Pancreas (tissue), 10 donors: ENCODE results near the gene SGTB. TPM values are rescaled to one million over a fixed set of nuclear protein-coding genes. Genes with fewer than 3 reads are reported as not detected.
A peak's percentile ranks its signal among the peaks of the same experiment; 100 is the strongest.
"Not testable (repeated sequence)": the region's sequence is repeated elsewhere in the genome, so short reads cannot be mapped to it uniquely, and the experiment has no call there.

ENCODE experiments used
- ATAC-seq, 4 donors: fragments of 200-7000 bp; cut with Tn5 transposase; one replicate each; pipeline versions ENCODE4 v1.8.0 to v1.9.1; 2020; ENCODE audit warnings: mild to moderate bottlenecking in 4 of 4, moderate library complexity in 4 of 4
- DNase-seq, 6 donors: peaks; one replicate each; pipeline ENCODE4 v3.0.0-alpha.2; 2020
- FAIRE-seq: peaks from 2 replicates; lab custom pipeline; 2012; peaks lifted over from hg19 to GRCh38; lab: Jason Lieb, UNC
- H3K27ac ChIP-seq, 4 donors: fragments of 200-600 bp; sonication (generic); 1 replicate in 3 of 4; 2 replicates in 1 of 4; pipeline versions ENCODE4 v1.5.0 to v1.8.0; 2020
- H3K27me3 ChIP-seq, 4 donors: fragments of 200-600 bp; one replicate each; pipeline ENCODE4 v1.8.0; 2021
- H3K36me3 ChIP-seq, 3 donors: fragments of 200-600 bp; sonication (generic) in 1 of 3; one replicate each; pipeline versions ENCODE4 v1.5.0 to v1.8.0; 2020 to 2021
- H3K4me1 ChIP-seq, 3 donors: fragments of 200-600 bp; one replicate each; pipeline ENCODE4 v1.8.0; 2021
- H3K4me3 ChIP-seq, 4 donors: fragments of 200-600 bp; sonication (generic) in 2 of 4; one replicate each; pipeline versions ENCODE4 v1.5.0 to v1.8.0; 2020 to 2021
- H3K9me3 ChIP-seq, 4 donors: fragments of 200-600 bp; one replicate each; pipeline ENCODE4 v1.8.0; 2021
- WGBS, 2 donors: extraction: QIAGEN DNeasy Blood & Tissue Kit; methylation state at CpG; one replicate each; pipeline ENCODE4 v1.1.7; 2013; 5-methylcytosine and 5-hydroxymethylcytosine counted together
- intact Hi-C, 3 donors: fragments of 100-400 bp; cut with DNase I; formaldehyde crosslinking; loops; one replicate each; pipeline versions ENCODE4 v1.11.1 to v1.14.2; 2022
- polyA plus RNA-seq, 2 donors: library from polyadenylated mRNA; stranded (reverse); fragments of 200-250 nt; gene quantifications; one replicate each; pipeline ENCODE4 v1.2.3, GENCODE V29; 2013
- total RNA-seq, 6 donors: library from RNA; stranded (reverse); fragmentation: NEBNext Ultra II Directional in 4 of 6; extraction: Animal tissue kit (Norgen Biotek cat#: 25700) in 4 of 6; gene quantifications; one replicate each; pipeline versions ENCODE4 v1.2.1 to v1.2.4, GENCODE V29; 2021 to 2023
- TF ChIP-seq, protein P1 (sequence below), 4 donors: fragments of 200-600 bp; sonication (generic) in 3 of 4; IDR thresholded peaks; one replicate each; pipeline versions ENCODE4 v1.5.0 to v1.8.0; 2021; ENCODE audit warnings: antibody characterized with exemption in 4 of 4
- donor health status: healthy with polysubstance abuse.
- donor health status: DM: no; HTN: no; CAD: no; lungs with moderate emphysema.
- donor health status: DM: no; HTN: no; CAD: no.
- donor health status: control.
- donor health status: control.
- donor health status: Bipolar disorder and iron deficiency.
- donor health status: DM: yes; HTN: yes; CAD: no.
- donor health status: DM: no; HTN: no; CAD: no.
- donor health status: DM: no; HTN: no; CAD: no.
- donor health status: DM: yes; HTN: yes; CAD: no.

SGTB gene
- total and polyA plus RNA-seq, 8 donors = 0.84 to 3.8 (median 2.0) TPM

DNA sequence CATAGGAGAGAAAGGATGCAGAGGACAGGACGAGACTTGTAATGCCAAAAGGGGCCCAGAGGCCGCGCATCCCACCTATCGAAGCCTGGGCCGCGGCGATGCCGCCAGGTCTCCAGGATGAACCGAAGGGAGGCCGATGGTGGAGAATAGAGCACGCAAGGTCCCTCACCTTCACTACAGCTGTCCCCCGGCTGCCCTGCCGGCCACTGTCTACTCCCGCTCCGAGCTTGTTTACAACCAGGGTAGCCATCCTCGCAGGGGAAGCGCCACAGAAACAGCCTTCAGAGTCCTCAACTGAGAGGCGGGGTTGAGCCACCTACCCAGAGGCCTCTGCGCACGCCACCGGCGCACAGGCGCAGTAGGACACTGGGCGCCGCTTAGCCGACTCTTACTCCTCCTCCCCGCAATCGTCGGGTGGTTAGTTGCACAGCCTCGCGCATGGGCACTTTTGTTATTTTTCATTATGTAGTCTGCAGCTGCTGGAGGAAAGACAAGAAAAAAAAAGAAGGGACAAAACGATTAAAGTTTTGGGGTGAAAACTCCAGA is 97.8 kb downstream of the SGTB start, which contains the start of gene TRIM23:
TRIM23 (minus strand) TSS at position 309 of the 546 bp plus-strand sequence; CDS start at position 250, 59 bp downstream.
- intact Hi-C loops = no loop called here
- H3K36me3 ChIP-seq = no peaks in the 10 kb centered on the region
- TF ChIP-seq, protein P1, sequence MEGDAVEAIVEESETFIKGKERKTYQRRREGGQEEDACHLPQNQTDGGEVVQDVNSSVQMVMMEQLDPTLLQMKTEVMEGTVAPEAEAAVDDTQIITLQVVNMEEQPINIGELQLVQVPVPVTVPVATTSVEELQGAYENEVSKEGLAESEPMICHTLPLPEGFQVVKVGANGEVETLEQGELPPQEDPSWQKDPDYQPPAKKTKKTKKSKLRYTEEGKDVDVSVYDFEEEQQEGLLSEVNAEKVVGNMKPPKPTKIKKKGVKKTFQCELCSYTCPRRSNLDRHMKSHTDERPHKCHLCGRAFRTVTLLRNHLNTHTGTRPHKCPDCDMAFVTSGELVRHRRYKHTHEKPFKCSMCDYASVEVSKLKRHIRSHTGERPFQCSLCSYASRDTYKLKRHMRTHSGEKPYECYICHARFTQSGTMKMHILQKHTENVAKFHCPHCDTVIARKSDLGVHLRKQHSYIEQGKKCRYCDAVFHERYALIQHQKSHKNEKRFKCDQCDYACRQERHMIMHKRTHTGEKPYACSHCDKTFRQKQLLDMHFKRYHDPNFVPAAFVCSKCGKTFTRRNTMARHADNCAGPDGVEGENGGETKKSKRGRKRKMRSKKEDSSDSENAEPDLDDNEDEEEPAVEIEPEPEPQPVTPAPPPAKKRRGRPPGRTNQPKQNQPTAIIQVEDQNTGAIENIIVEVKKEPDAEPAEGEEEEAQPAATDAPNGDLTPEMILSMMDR (IDR thresholded peaks at IDR 0.05) = no peak
- ATAC-seq (peak; percentile 96 to 99 (median 97)), DNase-seq (peak; percentile 88 to 94 (median 88)), FAIRE-seq (no peak)
- no peaks in the 10 kb centered on the region for H3K9me3 ChIP-seq
- H3K27me3 ChIP-seq = no peaks in the 10 kb centered on the region
- H3K4me1 ChIP-seq = peaks cover 9 to 22% (median 19%) of the 10 kb centered on the region in 3 donors
- H3K27ac ChIP-seq = peak within 1 kb of the TSS; percentile 28 to 83 (median 74)
- peak within 1 kb of the TSS; percentile 66 to 92 (median 79) for H3K4me3 ChIP-seq
- 0% methylated on average over 32 of the region's 32 CpGs for WGBS, 2 donors

DNA sequence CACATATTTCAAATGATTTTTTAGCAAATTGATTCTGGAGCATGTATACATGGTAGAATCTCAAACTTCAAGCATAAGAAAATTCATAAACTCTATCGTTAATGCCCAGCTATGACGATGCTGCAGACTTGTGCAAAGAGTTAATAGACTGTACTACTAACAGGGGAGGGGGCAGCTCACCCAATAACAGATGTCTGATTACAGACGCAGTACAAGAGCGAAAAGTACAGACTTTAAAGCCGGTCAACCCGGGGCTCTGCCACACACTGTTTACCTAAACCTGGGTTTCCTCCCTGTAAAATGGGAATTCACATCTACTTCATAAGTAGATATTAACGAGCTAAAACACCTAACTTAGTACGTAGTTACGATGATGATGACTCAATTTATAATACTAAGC is 98.4 kb downstream of the SGTB start:
- Histone ChIP-seq H3K36me3 (no peaks in the 10 kb centered on the region), H3K27ac (peak overlapping the region in 2 of 4 donors; percentile 28 to 83), H3K27me3 (no peaks in the 10 kb centered on the region), H3K4me3 (peak overlapping the region; percentile 66 to 92 (median 79)), H3K4me1 (peaks cover 9 to 22% (median 19%) of the 10 kb centered on the region in 3 donors), H3K9me3 (no peaks in the 10 kb centered on the region)
- ATAC-seq (peak in 1 of 4 donors; percentile 1), DNase-seq (no peak), FAIRE-seq (no peak)
- 1 to 2% methylated on average over 9 of the region's 9 CpGs for WGBS, 2 donors
- intact Hi-C loops = no loop called here
- TF ChIP-seq, protein P1 (IDR thresholded peaks at IDR 0.05) = no peak

DNA sequence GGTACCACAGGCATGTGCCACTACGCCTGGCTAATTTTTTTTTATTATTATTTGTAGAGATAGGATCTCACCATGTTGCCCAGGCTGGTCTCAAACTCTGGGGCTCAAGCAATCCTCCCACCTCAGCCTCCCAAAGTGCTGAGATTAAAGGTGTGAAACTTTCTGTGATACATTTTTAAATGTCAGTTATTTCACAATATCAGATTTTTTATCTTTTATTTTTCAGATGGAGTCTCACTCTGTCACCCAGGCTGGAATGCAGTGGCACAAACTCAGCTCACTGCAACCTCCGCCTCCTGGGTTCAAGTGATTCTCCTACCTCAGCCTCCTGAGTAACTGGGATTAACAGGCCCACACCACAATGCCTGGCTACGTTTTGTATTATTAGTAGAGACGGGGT is 99.9 kb downstream of the SGTB start:
- H3K9me3 ChIP-seq, H3K36me3 ChIP-seq, H3K27me3 ChIP-seq, H3K27ac ChIP-seq, DNase-seq, H3K4me3 ChIP-seq, intact Hi-C loops, ATAC-seq, FAIRE-seq: not testable (repeated sequence)
- 85 to 90% methylated on average over 4 of the region's 4 CpGs for WGBS, 2 donors
- peaks cover 9 to 22% (median 19%) of the 10 kb centered on the region in 3 donors for H3K4me1 ChIP-seq

DNA sequence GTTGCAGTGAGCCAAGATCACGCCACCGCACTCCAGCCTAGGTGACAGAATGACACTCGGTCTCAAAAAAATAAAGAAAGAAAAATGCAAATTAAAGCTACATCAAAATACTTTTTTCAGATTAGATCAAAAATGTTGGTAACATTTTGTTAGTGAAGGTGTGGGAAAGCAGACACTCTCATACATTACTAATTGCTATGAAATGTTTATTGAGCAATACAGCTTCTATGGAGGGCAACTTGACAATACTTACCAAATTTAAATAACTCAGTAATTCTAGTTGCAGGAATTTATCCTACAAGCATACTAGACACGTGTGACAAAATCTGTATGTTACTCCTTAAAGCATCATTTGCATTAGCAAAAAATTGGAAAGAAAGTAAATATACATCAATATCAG is 101.9 kb downstream of the SGTB start:
- FAIRE-seq (no peak), DNase-seq (no peak), ATAC-seq (no peak)
- intact Hi-C loops = no loop called here
- Histone ChIP-seq H3K4me1 (peaks cover 9 to 13% (median 9%) of the 10 kb centered on the region in 3 donors), H3K27me3 (no peaks in the 10 kb centered on the region), H3K4me3 (no peak overlapping the region), H3K9me3 (no peaks in the 10 kb centered on the region), H3K36me3 (no peaks in the 10 kb centered on the region), H3K27ac (no peak overlapping the region)
- TF ChIP-seq, protein P1 (IDR thresholded peaks at IDR 0.05) = no peak
- 89 to 92% methylated on average over 4 of the region's 4 CpGs for WGBS, 2 donors

Other genes with a start within 250 kb of the SGTB start
- gene ADAMTS6, start 240.2 kb downstream of the SGTB start, total RNA-seq = under 1 TPM; 0.14 to 0.47 (median 0.30) TPM
- gene ADAMTS6, start 240.2 kb downstream of the SGTB start, polyA plus RNA-seq = under 1 TPM; 0.19 to 0.70 TPM
- 1 to 10 TPM in 2 of 6 donors, under 1 TPM in 4; 0.28 to 1.3 (median 0.79) TPM for gene CENPK, start 158.9 kb downstream of the SGTB start, total RNA-seq
- gene CENPK, start 158.9 kb downstream of the SGTB start, polyA plus RNA-seq = under 1 TPM; 0.57 to 0.61 TPM
- gene PPWD1, start 158.8 kb downstream of the SGTB start, total RNA-seq = 10 to 100 TPM in 5 of 6 donors, 1 to 10 TPM in 1; 7.6 to 22.3 (median 12.7) TPM
- gene PPWD1, start 158.8 kb downstream of the SGTB start, polyA plus RNA-seq = 10 to 100 TPM; 17.1 to 40.4 TPM
- 1 to 10 TPM; 4.5 to 10.0 (median 5.9) TPM for gene TRIM23, start 97.8 kb downstream of the SGTB start, total RNA-seq
- gene TRIM23, start 97.8 kb downstream of the SGTB start, polyA plus RNA-seq = 1 to 10 TPM; 2.1 to 3.6 TPM
- 1 to 10 TPM in 2 of 6 donors, under 1 TPM in 4; 0.51 to 1.5 (median 0.91) TPM for gene SHLD3, start 97.1 kb downstream of the SGTB start, total RNA-seq
- 1 to 10 TPM; 1.8 to 2.3 TPM for gene SHLD3, start 97.1 kb downstream of the SGTB start, polyA plus RNA-seq
- gene TRAPPC13, start 97.1 kb downstream of the SGTB start, total RNA-seq = 10 to 100 TPM in 2 of 6 donors, 1 to 10 TPM in 4; 5.6 to 11.9 (median 8.2) TPM
- gene TRAPPC13, start 97.1 kb downstream of the SGTB start, polyA plus RNA-seq = 10 to 100 TPM in 1 of 2 donors, 1 to 10 TPM in 1; 8.1 to 12.1 TPM
- 10 to 100 TPM in 1 of 6 donors, 1 to 10 TPM in 5; 7.0 to 15.0 (median 9.2) TPM for gene NLN, start 96 bp upstream of the SGTB start, total RNA-seq
- 1 to 10 TPM; 1.8 to 1.9 TPM for gene NLN, start 96 bp upstream of the SGTB start, polyA plus RNA-seq
- gene ERBIN, start 204.5 kb upstream of the SGTB start, total RNA-seq = 10 to 100 TPM; 22.3 to 41.0 (median 27.9) TPM
- gene ERBIN, start 204.5 kb upstream of the SGTB start, polyA plus RNA-seq = 10 to 100 TPM in 1 of 2 donors, 1 to 10 TPM in 1; 7.8 to 11.1 TPM